ENCODE measurements around the gene WASL.

WASL gene

DNA sequence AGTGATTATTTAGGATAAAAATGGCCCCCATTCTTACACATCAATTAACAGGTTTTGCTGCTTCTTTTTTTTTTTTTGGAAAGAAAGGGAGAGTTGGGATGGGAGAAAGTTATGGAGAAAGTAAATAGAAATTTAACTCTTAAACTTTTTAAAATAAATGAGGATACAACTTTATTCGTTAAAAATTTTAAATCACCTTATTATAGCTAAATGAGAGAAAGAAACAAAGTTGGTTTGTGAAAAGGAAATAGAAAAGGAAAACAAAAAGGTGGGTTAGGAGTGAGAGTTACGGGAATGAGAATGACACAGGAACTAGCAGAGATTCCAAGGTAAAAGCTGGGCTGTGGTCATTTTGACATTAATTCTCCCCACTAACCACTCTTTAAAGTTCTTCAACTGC is 58.3 kb downstream of the WASL start:
- DNase-seq (ENCODE audit: low read depth) = no peak

- DNase-seq (ENCODE audit: low read depth) = no peak
Observed at GRCh38 chr7:123689250-123689649, 59.6 kb downstream of the WASL start.

DNA sequence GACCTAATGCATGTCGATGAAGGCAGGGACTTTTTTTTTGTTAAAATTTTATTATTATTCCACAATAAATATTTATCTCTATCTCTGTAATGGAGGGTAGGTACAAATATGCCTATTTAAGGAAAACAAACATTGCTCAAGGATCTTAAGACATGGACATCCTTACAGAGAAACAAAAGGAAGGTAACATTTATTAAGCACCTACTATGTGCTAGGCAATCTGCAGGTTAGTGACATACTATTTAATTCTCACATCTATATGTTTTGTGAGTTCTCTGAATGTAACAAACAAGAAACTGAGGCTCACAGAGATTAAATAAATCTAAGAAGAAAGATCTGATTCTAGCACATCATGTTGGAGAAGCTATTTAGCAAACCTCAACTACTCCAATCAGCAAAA is 61.1 kb downstream of the WASL start:
- no peak for DNase-seq (ENCODE audit: low read depth)

GRCh38 chr7:123687161-123687560 is 61.6 kb downstream of the WASL start:
- no peak for DNase-seq (ENCODE audit: low read depth)

- DNase-seq (ENCODE audit: low read depth) = no peak
Observed at GRCh38 chr7:123682690-123683089, 66.1 kb downstream of the WASL start.

- no peak for DNase-seq (ENCODE audit: low read depth)
Observed at GRCh38 chr7:123681561-123681960, 67.2 kb downstream of the WASL start.

DNA sequence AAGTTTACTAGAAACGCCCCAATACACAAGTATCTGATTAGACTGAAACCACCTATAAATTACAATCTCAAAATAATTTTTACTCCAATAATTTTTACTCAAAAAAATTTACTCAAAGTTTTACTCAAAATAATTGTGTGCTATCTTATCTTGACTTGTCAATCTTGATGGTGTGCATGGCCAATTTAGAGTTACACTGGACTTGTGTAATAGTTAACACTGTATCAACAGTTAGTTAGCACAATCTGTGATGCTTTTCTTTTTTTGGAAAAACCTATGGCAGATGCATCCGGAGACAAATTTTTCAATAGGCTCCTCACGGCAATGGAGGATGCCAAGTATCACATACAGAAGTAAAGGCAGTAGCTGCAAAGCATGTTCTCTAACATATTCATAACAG is 68.2 kb downstream of the WASL start:
- DNase-seq (ENCODE audit: low read depth) = no peak

GRCh38 chr7:123679614-123680013 is 69.2 kb downstream of the WASL start:
- DNase-seq (ENCODE audit: low read depth) = no peak

- DNase-seq (ENCODE audit: low read depth) = no peak
Observed at GRCh38 chr7:123677061-123677715, 71.6 kb downstream of the WASL start.

- no peak for DNase-seq (ENCODE audit: low read depth)
Observed at GRCh38 chr7:123675181-123675473, 73.7 kb downstream of the WASL start.

GRCh38 chr7:123674399-123675180 is 74.2 kb downstream of the WASL start:
- DNase-seq (ENCODE audit: low read depth) = no peak

DNA sequence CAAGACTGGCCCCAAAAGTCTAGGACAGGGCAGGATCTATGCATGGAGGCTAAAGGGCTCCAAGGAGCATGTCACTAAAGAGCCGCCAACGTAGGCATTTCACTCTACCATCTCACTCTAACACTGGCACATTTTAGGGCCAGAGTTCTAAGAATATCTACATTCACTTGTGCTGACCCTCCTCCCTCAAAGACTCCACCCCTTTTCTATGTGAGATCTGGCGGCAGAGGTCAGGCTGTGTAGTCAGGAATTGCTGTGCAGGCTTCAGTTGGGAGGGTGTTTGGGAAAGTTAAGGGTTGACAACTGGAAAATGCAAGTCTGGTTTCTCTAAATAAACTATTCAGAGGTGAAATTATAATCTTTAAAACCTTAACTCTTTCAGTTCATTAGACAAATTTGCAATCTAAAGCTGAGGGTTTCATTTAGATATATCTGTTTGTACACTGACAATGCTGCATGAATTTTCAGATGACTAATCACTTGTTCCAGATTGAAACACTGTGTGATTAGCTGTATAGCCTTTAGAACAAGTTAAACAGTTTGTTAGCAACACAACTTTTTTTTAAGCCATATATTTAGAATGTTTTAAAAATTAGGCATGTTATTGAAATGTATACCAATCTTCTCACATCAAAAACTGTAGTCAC is 74.9 kb downstream of the WASL start:
- no peak for DNase-seq (ENCODE audit: low read depth)

- no peak for DNase-seq (ENCODE audit: low read depth)
Observed at GRCh38 chr7:123673137-123673732, 75.6 kb downstream of the WASL start.

GRCh38 chr7:123669485-123669884 is 79.3 kb downstream of the WASL start:
- no peak for DNase-seq (ENCODE audit: low read depth)

- DNase-seq (ENCODE audit: low read depth) = no peak
Observed at GRCh38 chr7:123666492-123666891, 82.3 kb downstream of the WASL start.

DNA sequence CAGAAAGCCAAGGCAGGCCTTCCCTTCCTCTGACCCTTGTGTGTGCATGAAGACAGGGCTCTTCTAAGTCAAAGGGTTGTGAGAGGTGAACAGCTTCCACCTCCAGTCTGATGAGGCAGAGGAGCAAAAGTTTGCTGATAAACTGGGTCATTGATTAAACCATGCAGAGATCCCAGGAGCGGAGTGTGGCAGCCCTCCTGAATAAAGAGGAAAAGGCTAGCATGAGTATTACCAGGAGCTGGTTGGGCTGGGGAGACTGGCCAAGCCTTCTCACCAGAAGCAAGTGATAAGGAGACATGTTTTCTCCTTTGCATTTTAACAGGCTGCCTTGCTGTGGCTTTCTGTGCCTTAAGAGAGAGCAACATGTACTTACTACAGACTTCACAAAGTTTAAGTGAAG is 82.9 kb downstream of the WASL start:
- DNase-seq (ENCODE audit: low read depth) = no peak

DNA sequence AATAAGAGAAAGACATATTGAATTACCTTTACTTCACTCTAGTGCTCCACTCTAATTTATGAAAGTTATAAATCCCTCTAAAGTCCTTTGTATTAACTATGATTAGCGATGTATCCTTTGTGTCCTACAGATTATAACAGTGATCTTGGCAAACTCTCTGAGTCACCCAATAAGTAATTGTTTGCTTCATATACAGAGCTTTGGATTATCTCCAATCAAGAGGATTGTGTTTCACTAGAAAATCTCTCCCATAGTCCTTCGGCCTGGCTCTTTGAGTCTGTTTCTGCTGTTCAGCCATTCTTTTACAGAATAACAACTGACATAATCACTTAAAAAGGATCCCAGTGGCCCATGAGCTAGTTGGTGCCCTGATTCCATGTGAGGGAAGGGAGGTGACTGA is 83.6 kb downstream of the WASL start:
- no peak for DNase-seq (ENCODE audit: low read depth)

DNA sequence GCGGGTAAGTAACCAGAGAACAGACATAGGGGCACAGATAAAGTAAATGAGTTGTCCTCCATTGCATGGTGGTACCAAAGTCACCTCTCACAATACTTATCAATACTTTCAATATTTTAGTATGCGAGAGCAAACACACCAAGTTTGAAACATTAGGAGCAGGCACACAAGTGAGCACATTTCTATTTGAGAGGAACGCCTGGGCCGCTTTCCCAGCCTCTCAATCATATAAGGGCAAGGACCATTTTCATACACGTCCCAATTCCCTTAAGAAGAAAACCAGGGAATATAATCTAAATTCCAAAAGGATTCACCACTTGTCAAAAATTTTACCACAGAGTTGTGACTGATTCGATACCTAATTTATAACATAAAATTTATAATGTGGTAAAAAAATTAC is 85.6 kb downstream of the WASL start:
- no peak for DNase-seq (ENCODE audit: low read depth)

DNA sequence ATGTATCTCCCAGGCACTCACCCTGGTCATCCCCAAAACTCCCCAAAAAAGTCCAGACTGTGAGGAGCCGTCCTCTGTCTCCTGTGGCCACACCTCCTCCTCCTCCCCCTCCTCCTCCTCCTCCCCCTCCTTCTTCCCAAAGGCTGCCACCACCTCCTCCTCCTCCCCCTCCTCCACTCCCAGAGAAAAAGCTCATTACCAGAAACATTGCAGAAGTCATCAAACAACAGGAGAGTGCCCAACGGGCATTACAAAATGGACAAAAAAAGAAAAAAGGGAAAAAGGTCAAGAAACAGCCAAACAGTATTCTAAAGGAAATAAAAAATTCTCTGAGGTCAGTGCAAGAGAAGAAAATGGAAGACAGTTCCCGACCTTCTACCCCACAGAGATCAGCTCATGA is 86.0 kb downstream of the WASL start:
- DNase-seq (ENCODE audit: low read depth) = no peak

- DNase-seq (ENCODE audit: low read depth) = no peak
Observed at GRCh38 chr7:123662293-123662692, 86.5 kb downstream of the WASL start.

DNA sequence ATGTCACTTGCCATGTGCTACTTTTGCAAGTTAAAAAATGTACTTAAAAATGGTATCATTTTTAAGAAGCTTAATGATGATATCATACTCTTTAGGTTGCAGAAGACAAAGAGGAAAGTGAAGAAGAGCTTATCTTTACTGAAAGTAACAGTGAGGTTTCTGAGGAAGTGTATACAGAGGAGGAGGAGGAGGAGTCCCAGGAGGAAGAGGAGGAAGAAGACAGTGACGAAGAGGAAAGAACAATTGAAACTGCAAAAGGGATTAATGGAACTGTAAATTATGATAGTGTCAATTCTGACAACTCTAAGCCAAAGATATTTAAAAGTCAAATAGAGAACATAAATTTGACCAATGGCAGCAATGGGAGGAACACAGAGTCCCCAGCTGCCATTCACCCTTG is 87.0 kb downstream of the WASL start:
- no peak for DNase-seq (ENCODE audit: low read depth)

DNA sequence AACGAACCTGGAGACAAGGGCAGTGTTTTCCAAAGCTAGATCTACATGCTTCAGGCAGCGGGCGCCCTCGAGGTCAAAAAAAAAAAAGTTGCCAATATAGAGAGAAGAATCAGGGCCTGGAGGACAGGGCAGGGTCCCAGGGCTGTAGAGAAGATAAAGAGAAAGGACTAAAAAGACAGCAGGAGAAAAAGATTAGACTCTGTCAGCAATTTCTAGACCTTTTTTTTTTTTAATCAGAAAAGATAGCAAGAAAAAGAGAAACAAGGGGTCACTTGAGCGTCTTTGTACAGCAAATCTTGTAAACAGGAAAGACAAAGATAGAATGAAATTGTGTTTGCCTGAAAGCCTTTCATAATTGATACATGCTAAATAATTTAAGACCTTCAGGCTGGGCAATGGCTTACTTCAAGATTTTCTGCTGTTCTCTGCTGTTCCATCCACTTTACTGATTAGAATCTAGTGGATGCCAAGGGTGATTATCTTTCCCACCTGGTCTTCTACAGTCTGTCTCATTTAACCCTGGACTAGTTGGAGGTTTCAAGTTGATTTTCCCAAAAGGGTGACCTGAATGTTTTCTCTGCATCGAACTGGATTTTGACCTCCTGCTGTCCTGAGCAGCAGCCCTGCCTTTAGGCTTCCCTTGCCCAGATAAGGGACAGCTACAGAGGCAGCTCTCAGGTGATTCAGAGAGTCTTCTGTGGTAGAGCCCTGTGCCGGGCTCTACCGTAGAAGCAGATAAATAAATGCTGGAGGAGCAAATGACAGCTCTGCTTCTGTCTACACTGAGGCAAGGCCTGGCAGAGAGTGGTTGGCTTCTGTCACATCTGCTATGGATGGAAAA is 88.1 kb downstream of the WASL start:
- no peak for DNase-seq (ENCODE audit: low read depth)
